SK-N-SH (cell line): ENCODE measurements around the gene TRPM8.

ENCODE experiments used
- CHD2 ChIP-seq: fragments of 150-350 bp; IDR thresholded peaks from 2 replicates; pipeline ENCODE4 v1.6.1; 2018; ENCODE audit warnings: low read length; ENCODE audit not compliant: partially characterized antibody
- EP300 ChIP-seq, 2 experiments: IDR thresholded peaks; 2 replicates each; pipeline versions ENCODE4 v1.4.0 to v1.6.1; 2012; ENCODE audit warnings: borderline replicate concordance in 1 of 2, low read depth in 1 of 2, low read length in 1 of 2
- EZH2phosphoT487 ChIP-seq: fragments of 200-600 bp; sonication (generic); IDR thresholded peaks from 2 replicates; pipeline ENCODE4 v1.6.1; 2017; ENCODE audit warnings: low read depth, mixed run types, mild to moderate bottlenecking, antibody characterized with exemption, moderate library complexity, borderline replicate concordance
- FOSL2 ChIP-seq: IDR thresholded peaks from 2 replicates; pipeline ENCODE4 v1.4.0; 2012; ENCODE audit warnings: low read depth, mild to moderate bottlenecking, moderate library complexity, borderline replicate concordance
- JUND ChIP-seq: IDR thresholded peaks from 2 replicates; pipeline ENCODE4 v1.4.0; 2012
- MXI1 ChIP-seq: IDR thresholded peaks from 2 replicates; pipeline ENCODE4 v1.6.1; 2012; ENCODE audit warnings: mild to moderate bottlenecking, low read depth, low read length, improper control_type of control experiment
- SMC3 ChIP-seq: IDR thresholded peaks from 2 replicates; pipeline ENCODE4 v1.6.1; 2012; ENCODE audit warnings: low read depth, low read length, improper control_type of control experiment
- TAF1 ChIP-seq: IDR thresholded peaks from 2 replicates; pipeline ENCODE4 v1.6.1; 2012; ENCODE audit warnings: low read depth, mild to moderate bottlenecking, low read length, moderate library complexity, borderline replicate concordance
- TCF12 ChIP-seq: IDR thresholded peaks from 2 replicates; pipeline ENCODE4 v1.4.0; 2012
- TEAD4 ChIP-seq: IDR thresholded peaks from 2 replicates; pipeline ENCODE4 v1.4.0; 2012; ENCODE audit warnings: mild to moderate bottlenecking, borderline replicate concordance; ENCODE audit not compliant: insufficient read depth
- YY1 ChIP-seq: IDR thresholded peaks from 2 replicates; pipeline ENCODE4 v1.4.0; 2012; ENCODE audit warnings: low read depth, mild to moderate bottlenecking
- TF ChIP-seq, protein P1 (sequence below): fragments of 200-600 bp; sonication (generic); IDR thresholded peaks from 2 replicates; pipeline ENCODE4 v1.6.1; 2017; ENCODE audit warnings: antibody characterized with exemption, mild to moderate bottlenecking, moderate library complexity
- TF ChIP-seq, protein P2 (sequence below): IDR thresholded peaks from 2 replicates; pipeline ENCODE4 v1.4.0; 2012; ENCODE audit warnings: low read depth
- TF ChIP-seq, protein P3 (sequence below): IDR thresholded peaks from 2 replicates; pipeline ENCODE4; 2012

DNA sequence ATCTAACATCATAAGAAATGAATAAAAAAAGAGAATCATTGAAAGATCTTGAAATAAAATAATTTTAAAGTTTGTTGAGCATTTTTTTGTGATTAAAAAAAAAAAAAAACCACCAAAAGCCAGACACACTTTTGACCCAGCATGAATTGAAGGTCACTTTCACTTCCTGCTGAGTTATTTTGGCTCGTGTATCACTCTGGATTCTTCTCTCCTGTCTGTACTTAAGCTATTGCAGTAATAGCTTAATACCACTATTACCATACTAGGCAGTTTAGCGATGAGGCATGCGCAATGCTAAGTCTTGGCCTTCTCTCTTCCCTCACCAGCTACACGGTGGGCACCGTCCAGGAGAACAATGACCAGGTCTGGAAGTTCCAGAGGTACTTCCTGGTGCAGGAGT, 78.8 kb downstream of the TRPM8 start:
- TF ChIP-seq EZH2phosphoT487 = no peak
- TF ChIP-seq TAF1 = no peak
- no peak for TF ChIP-seq EP300 (IDR thresholded peaks at IDR 0.05; ENCODE audit: borderline replicate concordance in 1 of 2, low read depth in 1 of 2, low read length in 1 of 2)
- TF ChIP-seq, protein P1, sequence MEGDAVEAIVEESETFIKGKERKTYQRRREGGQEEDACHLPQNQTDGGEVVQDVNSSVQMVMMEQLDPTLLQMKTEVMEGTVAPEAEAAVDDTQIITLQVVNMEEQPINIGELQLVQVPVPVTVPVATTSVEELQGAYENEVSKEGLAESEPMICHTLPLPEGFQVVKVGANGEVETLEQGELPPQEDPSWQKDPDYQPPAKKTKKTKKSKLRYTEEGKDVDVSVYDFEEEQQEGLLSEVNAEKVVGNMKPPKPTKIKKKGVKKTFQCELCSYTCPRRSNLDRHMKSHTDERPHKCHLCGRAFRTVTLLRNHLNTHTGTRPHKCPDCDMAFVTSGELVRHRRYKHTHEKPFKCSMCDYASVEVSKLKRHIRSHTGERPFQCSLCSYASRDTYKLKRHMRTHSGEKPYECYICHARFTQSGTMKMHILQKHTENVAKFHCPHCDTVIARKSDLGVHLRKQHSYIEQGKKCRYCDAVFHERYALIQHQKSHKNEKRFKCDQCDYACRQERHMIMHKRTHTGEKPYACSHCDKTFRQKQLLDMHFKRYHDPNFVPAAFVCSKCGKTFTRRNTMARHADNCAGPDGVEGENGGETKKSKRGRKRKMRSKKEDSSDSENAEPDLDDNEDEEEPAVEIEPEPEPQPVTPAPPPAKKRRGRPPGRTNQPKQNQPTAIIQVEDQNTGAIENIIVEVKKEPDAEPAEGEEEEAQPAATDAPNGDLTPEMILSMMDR = no peak
- TF ChIP-seq, protein P2, sequence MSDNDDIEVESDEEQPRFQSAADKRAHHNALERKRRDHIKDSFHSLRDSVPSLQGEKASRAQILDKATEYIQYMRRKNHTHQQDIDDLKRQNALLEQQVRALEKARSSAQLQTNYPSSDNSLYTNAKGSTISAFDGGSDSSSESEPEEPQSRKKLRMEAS = no peak
- no peak for TF ChIP-seq FOSL2
- no peak for TF ChIP-seq TCF12
- no peak for TF ChIP-seq MXI1
- TF ChIP-seq, protein P3, sequence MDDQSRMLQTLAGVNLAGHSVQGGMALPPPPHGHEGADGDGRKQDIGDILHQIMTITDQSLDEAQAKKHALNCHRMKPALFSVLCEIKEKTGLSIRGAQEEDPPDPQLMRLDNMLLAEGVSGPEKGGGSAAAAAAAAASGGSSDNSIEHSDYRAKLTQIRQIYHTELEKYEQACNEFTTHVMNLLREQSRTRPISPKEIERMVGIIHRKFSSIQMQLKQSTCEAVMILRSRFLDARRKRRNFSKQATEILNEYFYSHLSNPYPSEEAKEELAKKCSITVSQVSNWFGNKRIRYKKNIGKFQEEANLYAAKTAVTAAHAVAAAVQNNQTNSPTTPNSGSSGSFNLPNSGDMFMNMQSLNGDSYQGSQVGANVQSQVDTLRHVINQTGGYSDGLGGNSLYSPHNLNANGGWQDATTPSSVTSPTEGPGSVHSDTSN = no peak
- TF ChIP-seq JUND = no peak
- no peak for TF ChIP-seq SMC3
- no peak for TF ChIP-seq TEAD4
- no peak for TF ChIP-seq CHD2
- TF ChIP-seq YY1 = no peak
